GM21576 (cell line): ENCODE measurements around the gene HBA2.
"Not testable (repeated sequence)": the region's sequence is repeated elsewhere in the genome, so short reads cannot be mapped to it uniquely, and the experiment has no call there.

Source experiments
- ATAC-seq: cut with Tn5 transposase; IDR thresholded peaks from one replicate; pipeline ENCODE4 v1.9.1; 2021; ENCODE audit warnings: mild to moderate bottlenecking, moderate library complexity; ENCODE audit not compliant: unreplicated experiment

The HBA2 gene

GRCh38 chr16:154217-155030 lies 18.3 kb upstream of the HBA2 start:
- ATAC-seq, result no peak

DNA sequence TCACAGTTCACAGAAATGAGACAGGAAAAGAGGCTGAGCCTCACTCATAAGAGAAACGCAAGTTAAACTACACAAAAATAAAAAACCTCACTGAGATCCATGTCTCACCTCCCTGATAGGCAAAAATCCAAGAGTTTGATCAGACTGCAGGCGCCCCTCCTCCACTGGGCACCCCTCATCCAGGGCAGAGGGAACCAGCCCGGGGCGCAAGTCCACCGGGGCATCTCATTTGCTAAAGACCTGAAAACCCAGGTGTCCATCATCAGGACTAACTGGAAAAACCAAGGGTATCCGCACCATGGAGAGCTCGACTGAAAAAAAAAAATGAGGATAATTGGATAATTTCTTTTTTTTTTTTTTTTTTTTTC lies 17.7 kb upstream of the HBA2 start:
- ATAC-seq, result no peak

DNA sequence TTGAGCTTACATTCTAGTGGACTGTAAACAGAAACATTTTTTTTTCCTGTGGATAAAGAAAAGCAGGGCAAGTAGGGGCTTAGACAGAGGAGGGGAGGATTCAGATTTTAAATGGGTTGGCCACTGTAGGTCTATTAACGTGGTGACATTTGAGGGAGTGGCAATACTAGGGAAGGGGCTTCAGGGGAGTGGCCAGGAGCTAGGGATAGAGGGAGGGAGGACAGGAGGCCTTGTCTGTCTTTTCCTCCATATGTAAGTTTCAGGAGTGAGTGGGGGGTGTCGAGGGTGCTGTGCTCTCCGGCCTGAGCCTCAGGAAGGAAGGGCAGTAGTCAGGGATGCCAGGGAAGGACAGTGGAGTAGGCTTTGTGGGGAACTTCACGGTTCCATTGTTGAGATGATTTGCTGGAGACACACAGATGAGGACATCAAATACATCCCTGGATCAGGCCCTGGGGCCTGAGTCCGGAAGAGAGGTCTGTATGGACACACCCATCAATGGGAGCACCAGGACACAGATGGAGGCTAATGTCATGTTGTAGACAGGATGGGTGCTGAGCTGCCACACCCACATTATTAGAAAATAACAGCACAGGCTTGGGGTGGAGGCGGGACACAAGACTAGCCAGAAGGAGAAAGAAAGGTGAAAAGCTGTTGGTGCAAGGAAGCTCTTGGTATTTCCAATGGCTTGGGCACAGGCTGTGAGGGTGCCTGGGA lies 13.4 kb upstream of the HBA2 start:
- no peak for ATAC-seq

DNA sequence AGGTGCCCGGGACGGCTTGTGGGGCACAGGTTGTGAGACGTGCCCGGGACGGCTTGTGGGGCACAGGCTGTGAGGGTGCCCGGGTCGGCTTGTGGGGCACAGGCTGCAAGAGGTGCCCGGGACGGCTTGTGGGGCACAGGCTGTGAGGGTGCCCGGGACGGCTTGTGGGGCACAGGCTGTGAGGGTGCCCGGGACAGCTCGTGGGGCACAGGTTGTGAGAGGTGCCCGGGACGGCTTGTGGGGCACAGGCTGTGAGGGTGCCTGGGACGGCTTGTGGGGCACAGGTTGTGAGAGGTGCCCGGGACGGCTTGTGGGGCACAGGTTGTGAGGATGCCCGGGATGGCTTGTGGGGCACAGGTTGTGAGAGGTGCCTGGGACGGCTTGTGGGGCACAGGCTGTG lies 12.4 kb upstream of the HBA2 start:
- ATAC-seq, result not testable (repeated sequence)

GRCh38 chr16:160691-161190 lies 11.9 kb upstream of the HBA2 start:
- no peak for ATAC-seq

GRCh38 chr16:162271-162991 lies 10.2 kb upstream of the HBA2 start:
- ATAC-seq, result no peak

- ATAC-seq, result not testable (repeated sequence)
Measured at GRCh38 chr16:163139-163538, 9.5 kb upstream of the HBA2 start.

DNA sequence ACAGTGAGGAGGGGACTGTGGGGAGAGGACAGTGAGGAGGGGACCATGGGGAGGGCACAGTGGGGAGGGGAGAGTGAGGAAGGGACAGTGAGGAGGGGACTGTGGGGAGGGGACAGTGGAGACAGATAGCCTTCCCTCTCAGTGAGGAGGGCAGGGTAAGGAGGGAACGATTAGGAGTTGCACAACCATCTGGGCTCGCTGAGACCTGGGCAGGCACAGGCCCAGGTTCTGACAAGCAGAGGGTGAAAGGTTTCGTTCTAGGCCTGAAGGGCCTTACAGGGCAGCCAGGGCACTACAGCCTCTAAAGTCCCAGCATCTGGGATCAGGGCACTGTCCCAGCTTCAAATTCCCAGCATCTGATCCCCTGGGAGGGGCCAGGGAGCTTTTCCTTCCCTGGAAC lies 9.0 kb upstream of the HBA2 start:
- ATAC-seq, result not testable (repeated sequence)

DNA sequence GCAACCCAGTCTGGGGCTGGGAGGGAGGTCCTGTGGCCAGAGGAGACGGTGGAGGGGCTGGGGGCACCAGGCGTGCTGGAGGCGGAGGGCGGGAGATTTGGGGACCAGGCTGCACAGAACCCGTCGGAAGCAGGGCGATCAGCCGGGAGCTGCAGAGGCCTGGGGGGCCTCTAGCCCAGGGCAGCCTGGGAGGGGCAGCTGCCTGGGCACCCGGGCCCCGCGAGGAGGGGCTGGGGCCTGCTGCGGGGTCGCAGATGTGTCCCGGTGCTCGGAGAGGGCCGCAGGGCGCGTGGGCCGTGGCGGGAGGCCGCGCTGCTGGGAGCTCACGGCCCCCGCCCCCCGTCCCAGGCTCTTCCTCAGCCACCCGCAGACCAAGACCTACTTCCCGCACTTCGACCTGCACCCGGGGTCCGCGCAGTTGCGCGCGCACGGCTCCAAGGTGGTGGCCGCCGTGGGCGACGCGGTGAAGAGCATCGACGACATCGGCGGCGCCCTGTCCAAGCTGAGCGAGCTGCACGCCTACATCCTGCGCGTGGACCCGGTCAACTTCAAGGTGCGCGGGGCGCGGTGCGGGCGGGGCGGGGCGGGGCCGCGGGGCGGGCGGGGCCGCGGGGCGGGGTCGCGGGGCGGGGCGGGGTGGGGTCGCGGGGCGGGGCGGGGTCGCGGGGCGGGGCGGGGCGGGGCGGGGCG lies 8.4 kb upstream of the HBA2 start:
- ATAC-seq, result not testable (repeated sequence)

GRCh38 chr16:164827-165538 lies 7.7 kb upstream of the HBA2 start:
- no peak for ATAC-seq

DNA sequence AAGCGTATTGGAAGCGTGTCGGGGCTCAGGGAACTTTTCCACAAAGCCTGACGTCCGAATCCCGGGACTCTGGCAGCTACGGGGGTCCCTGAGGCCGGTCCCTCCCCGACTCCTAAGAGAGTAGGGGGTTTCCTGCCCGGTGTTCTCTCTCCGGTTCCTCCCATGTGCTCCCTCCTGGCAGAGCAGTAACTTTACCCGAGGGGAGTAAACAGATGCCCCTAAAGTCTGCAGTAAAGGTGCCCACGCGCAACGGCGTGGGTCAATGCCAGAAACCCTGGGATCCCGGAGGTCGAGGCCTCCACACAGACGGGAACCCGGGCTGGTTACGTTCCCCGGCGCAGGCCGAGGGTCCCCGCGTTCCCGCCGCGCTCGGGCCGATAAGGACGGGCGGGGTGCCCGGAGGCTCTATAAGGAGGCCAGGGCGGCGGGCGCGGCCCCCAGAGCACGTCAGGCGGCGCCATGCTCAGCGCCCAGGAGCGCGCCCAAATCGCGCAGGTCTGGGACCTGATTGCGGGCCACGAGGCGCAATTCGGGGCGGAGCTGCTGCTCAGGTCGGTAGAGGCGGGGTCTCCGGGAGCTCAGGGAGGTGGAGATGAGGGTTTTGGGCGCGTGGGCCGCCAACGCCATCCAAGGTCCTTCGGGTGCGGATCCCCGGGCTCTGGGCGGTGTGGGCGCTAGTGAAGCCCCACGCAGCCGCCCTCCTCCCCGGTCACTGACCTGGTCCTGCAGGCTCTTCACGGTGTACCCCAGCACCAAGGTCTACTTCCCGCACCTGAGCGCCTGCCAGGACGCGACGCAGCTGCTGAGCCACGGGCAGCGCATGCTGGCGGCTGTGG lies 6.9 kb upstream of the HBA2 start, which contains the start of gene HBM:
TSS of gene HBM (plus strand) at position 440 of the 836 bp plus-strand sequence. CDS start at position 460, 20 bp downstream.
- ATAC-seq, result no peak

GRCh38 chr16:166375-167121 lies 6.1 kb upstream of the HBA2 start:
- no peak for ATAC-seq

DNA sequence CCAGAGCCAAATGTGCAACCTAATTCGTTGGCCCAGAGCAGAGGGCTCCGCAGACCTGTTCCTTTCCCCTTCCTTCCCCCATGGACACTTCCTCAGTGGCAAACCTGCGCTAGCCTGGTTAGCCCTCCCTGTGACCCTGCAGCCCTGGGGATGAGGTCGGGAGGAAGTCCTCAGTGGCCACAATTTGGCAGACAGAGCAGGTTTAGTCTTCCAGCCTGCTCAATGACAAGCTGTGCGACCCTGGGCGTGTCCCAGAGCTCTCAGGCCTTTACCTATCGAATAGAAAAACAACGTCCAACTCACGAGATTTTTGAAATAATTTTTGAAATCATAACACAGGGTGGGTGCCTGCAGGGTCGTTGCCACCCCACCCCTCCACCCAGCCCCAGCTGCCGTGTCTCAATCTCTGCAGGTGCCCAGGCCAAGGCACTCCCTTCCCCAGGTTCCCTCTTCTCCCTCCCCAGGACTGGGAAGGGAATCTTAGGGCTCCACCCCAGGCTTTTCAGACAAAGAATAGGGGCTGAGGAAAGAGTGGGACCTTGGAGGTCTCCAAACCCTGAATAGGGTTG lies 5.5 kb upstream of the HBA2 start:
- no peak for ATAC-seq

- no peak for ATAC-seq
Measured at GRCh38 chr16:168424-168823, 4.3 kb upstream of the HBA2 start.

GRCh38 chr16:169014-169413 lies 3.7 kb upstream of the HBA2 start:
- no peak for ATAC-seq

DNA sequence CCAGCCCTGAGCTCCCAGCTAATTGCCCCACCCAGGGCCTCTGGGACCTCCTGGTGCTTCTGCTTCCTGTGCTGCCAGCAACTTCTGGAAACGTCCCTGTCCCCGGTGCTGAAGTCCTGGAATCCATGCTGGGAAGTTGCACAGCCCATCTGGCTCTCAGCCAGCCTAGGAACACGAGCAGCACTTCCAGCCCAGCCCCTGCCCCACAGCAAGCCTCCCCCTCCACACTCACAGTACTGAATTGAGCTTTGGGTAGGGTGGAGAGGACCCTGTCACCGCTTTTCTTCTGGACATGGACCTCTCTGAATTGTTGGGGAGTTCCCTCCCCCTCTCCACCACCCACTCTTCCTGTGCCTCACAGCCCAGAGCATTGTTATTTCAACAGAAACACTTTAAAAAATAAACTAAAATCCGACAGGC lies 2.6 kb upstream of the HBA2 start:
- ATAC-seq, result not testable (repeated sequence)

DNA sequence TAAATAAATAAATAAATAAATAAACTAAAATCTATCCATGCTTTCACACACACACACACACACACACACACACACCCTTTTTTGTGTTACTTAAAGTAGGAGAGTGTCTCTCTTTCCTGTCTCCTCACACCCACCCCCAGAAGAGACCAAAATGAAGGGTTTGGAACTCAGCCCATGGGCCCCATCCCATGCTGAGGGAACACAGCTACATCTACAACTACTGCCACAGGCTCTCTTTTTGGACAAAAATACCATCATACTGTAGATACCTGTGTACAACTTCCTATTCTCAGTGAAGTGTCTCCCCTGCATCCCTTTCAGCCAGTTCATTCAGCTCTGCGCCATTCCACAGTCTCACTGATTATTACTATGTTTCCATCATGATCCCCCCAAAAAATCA lies 1.9 kb upstream of the HBA2 start:
- ATAC-seq, result no peak

DNA sequence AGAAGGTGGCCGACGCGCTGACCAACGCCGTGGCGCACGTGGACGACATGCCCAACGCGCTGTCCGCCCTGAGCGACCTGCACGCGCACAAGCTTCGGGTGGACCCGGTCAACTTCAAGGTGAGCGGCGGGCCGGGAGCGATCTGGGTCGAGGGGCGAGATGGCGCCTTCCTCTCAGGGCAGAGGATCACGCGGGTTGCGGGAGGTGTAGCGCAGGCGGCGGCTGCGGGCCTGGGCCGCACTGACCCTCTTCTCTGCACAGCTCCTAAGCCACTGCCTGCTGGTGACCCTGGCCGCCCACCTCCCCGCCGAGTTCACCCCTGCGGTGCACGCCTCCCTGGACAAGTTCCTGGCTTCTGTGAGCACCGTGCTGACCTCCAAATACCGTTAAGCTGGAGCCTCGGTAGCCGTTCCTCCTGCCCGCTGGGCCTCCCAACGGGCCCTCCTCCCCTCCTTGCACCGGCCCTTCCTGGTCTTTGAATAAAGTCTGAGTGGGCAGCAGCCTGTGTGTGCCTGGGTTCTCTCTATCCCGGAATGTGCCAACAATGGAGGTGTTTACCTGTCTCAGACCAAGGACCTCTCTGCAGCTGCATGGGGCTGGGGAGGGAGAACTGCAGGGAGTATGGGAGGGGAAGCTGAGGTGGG lies 657 bp downstream of the HBA2 start:
- not testable (repeated sequence) for ATAC-seq
